ENCODE measurements around the gene KIF9. TPM values are rescaled to one million over a fixed set of nuclear protein-coding genes. Genes with fewer than 3 reads are reported as not detected.

KIF9 gene
- total and polyA plus RNA-seq, 2 of the 8 experiments (the other 6 are each of a cell fraction or from before 2014, with no cell fraction given): 5.0 to 8.0 TPM

GRCh38 chr3:47251689-47252088 lies 30.9 kb downstream of the KIF9 start:
- peak overlapping the region; percentile 55 for H2BK120ac ChIP-seq (replicated peaks; ENCODE audit: low read depth, low read length)
- H3K27ac ChIP-seq (ENCODE audit: low read depth, low read length): no peak overlapping the region
- H3K9me3 ChIP-seq (ENCODE audit: insufficient read depth in 2 of 2, low read depth in 1 of 2, low read length in 1 of 2): no peaks in the 10 kb centered on the region
- peak overlapping the region; percentile 46 for H3K56ac ChIP-seq (replicated peaks; ENCODE audit: insufficient read length, low read depth, low read length)
- no peak for DNase-seq (ENCODE audit: low read depth in 1 of 2, low spot score in 2 of 2)
- no peaks in the 10 kb centered on the region for H3K79me2 ChIP-seq (ENCODE audit: control insufficient read depth in 1 of 2, insufficient read depth in 2 of 2, low read length in 2 of 2)
- no peak overlapping the region for H4K8ac ChIP-seq (ENCODE audit: extremely low read depth, insufficient read depth, low read length)
- no peak overlapping the region for H4K5ac ChIP-seq (ENCODE audit: insufficient read length, low read depth, low read length)
- no peak overlapping the region for H3K4me2 ChIP-seq (ENCODE audit: insufficient read depth in 1 of 2, low read depth in 2 of 2, low read length in 2 of 2)
- H2AFZ ChIP-seq (ENCODE audit: low read length): no peak overlapping the region
- H3K4me3 ChIP-seq (ENCODE audit: extremely low read depth in 1 of 4, insufficient read depth in 2 of 4, low read depth in 3 of 4, low read length in 4 of 4): no peak overlapping the region
- no peak overlapping the region for H3K14ac ChIP-seq (ENCODE audit: insufficient read length)
- H3K4ac ChIP-seq (replicated peaks; ENCODE audit: insufficient read length, low read depth, low read length): no peak overlapping the region
- no peaks in the 10 kb centered on the region for H3K36me3 ChIP-seq (ENCODE audit: control insufficient read depth in 2 of 4, insufficient read depth in 4 of 4, low read length in 3 of 4)
- WGBS, 2 experiments (ENCODE audit: extremely low coverage in 1 of 2, insufficient coverage in 1 of 2, insufficient read length in 1 of 2, insufficient replicate concordance in 2 of 2, low coverage in 1 of 2, low lambda C conversion rate in 2 of 2, missing lambda C conversion rate in 1 of 2): 77% methylated on average over 5 of the region's 5 CpGs; no CpG with 5 or more reads in 1 of the 2 experiments
- no peaks in the 10 kb centered on the region; the same call in 1 of the 2 replicates for H3K23me2 ChIP-seq (ENCODE audit: low read depth, low read length)
- no peak for TF ChIP-seq KDM1A (IDR thresholded peaks at IDR 0.05; ENCODE audit: borderline replicate concordance, low read length)
- TF ChIP-seq EP300 (IDR thresholded peaks at IDR 0.05; ENCODE audit: borderline replicate concordance in 1 of 2, low read depth in 2 of 2, low read length in 2 of 2): no peak
- no peak for TF ChIP-seq SP4 (IDR thresholded peaks at IDR 0.05; ENCODE audit: low read length)
- H3K18ac ChIP-seq (ENCODE audit: extremely low read depth, low read length): no peak overlapping the region
- no peak overlapping the region for H2BK12ac ChIP-seq (ENCODE audit: low read depth, low read length)
- no peaks in the 10 kb centered on the region for H3K27me3 ChIP-seq (replicated peaks in 1 of 4; ENCODE audit: control insufficient read depth in 3 of 4, extremely low read depth in 1 of 4, insufficient read depth in 3 of 4, low read length in 3 of 4)
- no peak overlapping the region for H3K23ac ChIP-seq (ENCODE audit: insufficient read length)
- no peaks in the 10 kb centered on the region; a peak in 1 of 7 replicates for H3K4me1 ChIP-seq (replicated peaks in 1 of 4; ENCODE audit: control insufficient read depth in 3 of 4, insufficient read depth in 4 of 4, low read length in 3 of 4)
- no peak overlapping the region for H2AK5ac ChIP-seq (ENCODE audit: low read depth, low read length)
- H2BK15ac ChIP-seq (ENCODE audit: low read length): no peak overlapping the region
- no peak overlapping the region for H2BK5ac ChIP-seq (ENCODE audit: low read depth, low read length)
- no peak overlapping the region for H2BK20ac ChIP-seq (ENCODE audit: low read length)
- no peaks in the 10 kb centered on the region for H3K79me1 ChIP-seq (ENCODE audit: low read depth, low read length)
- H4K91ac ChIP-seq (replicated peaks; ENCODE audit: insufficient read length, low read length): peak overlapping the region; percentile 25
- H4K20me1 ChIP-seq (replicated peaks in 1 of 2; ENCODE audit: control insufficient read depth in 1 of 2, insufficient read depth in 2 of 2, low read length in 2 of 2): no peaks in the 10 kb centered on the region
- POLR2A ChIA-PET (ENCODE audit: partially characterized antibody): interaction anchor here (1.0 to 1.2 kb wide), 2 partner anchors 22 to 87 kb away, joined by 3 read pairs; no protein-coding TSS in a partner anchor
- CTCF ChIA-PET (ENCODE audit: partially characterized antibody): interaction anchor here (0.7 to 5.9 kb wide), 15 partner anchors 10 to 169 kb away, joined by 3 to 59 read pairs (median 4); no protein-coding TSS in a partner anchor
- FAIRE-seq: no peak
- H3K9ac ChIP-seq (replicated peaks in 1 of 4; ENCODE audit: extremely low read depth in 1 of 4, low read depth in 3 of 4, low read length in 3 of 4): no peak overlapping the region
